GM19238 (cell line): Measurements from ENCODE around the gene SGO1.

ENCODE experiments used
- DNase-seq: peaks from one replicate; pipeline ENCODE4 v3.0.0; 2011; ENCODE audit warnings: low spot score; ENCODE audit not compliant: insufficient read length

The SGO1 gene

GRCh38 chr3:20160230-20160629 is 25.8 kb downstream of the SGO1 start:
- no peak for DNase-seq

GRCh38 chr3:20154928-20155327 is 31.1 kb downstream of the SGO1 start:
- no peak for DNase-seq

- DNase-seq: no peak
These were observed 31.9 kb downstream of the SGO1 start for GRCh38 chr3:20154078-20154477.

GRCh38 chr3:20148466-20148865 is 37.5 kb downstream of the SGO1 start:
- no peak for DNase-seq

- DNase-seq: no peak
These were observed 38.6 kb downstream of the SGO1 start for GRCh38 chr3:20147361-20147760.

- DNase-seq: no peak
These were observed 39.7 kb downstream of the SGO1 start for GRCh38 chr3:20146301-20146700.

- no peak for DNase-seq
These were observed 40.1 kb downstream of the SGO1 start for GRCh38 chr3:20145874-20146273.

GRCh38 chr3:20143519-20143918 is 42.5 kb downstream of the SGO1 start:
- no peak for DNase-seq

GRCh38 chr3:20142517-20142916 is 43.5 kb downstream of the SGO1 start:
- no peak for DNase-seq

GRCh38 chr3:20141851-20142250 is 44.2 kb downstream of the SGO1 start:
- no peak for DNase-seq

GRCh38 chr3:20141316-20141715 is 44.7 kb downstream of the SGO1 start:
- DNase-seq: no peak

- no peak for DNase-seq
These were observed 45.1 kb downstream of the SGO1 start for GRCh38 chr3:20140881-20141280.

- DNase-seq: no peak
These were observed 48.4 kb downstream of the SGO1 start for GRCh38 chr3:20137647-20138046.

GRCh38 chr3:20136231-20136630 is 49.8 kb downstream of the SGO1 start:
- no peak for DNase-seq

GRCh38 chr3:20130106-20130505 is 55.9 kb downstream of the SGO1 start:
- DNase-seq: no peak

GRCh38 chr3:20128358-20128757 is 57.6 kb downstream of the SGO1 start:
- no peak for DNase-seq

GRCh38 chr3:20125897-20126296 is 60.1 kb downstream of the SGO1 start:
- DNase-seq: peak; percentile 51

GRCh38 chr3:20125289-20125688 is 60.7 kb downstream of the SGO1 start:
- DNase-seq: no peak

- DNase-seq: no peak
These were observed 62.8 kb downstream of the SGO1 start for GRCh38 chr3:20123131-20123652.

GRCh38 chr3:20121088-20121487 is 64.9 kb downstream of the SGO1 start:
- DNase-seq: no peak
